ENCODE results near the gene GNAT1.

The GNAT1 gene

DNA sequence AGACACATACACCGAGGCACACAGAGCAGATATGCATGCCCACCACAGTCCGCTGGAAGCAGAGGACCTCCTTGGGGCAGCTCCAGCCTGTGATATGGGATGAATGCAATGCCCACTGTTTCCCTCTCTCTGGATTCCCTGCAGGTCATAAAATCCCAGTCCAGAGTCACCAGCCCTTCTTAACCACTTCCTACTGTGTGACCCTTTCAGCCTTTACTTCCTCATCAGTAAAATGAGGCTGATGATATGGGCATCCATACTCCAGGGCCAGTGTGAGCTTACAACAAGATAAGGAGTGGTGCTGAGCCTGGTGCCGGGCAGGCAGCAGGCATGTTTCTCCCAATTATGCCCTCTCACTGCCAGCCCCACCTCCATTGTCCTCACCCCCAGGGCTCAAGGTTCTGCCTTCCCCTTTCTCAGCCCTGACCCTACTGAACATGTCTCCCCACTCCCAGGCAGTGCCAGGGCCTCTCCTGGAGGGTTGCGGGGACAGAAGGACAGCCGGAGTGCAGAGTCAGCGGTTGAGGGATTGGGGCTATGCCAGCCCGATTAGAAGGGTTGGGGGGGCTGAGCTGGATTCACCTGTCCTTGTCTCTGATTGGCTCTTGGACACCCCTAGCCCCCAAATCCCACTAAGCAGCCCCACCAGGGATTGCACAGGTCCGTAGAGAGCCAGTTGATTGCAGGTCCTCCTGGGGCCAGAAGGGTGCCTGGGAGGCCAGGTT, at the start of gene GNAT1:
Gene GNAT1, plus strand, starts transcription at position 675 of the 725 bp plus-strand sequence. CDS start 116 bp downstream, outside the sequence.
- DNase-seq: no peak

DNA sequence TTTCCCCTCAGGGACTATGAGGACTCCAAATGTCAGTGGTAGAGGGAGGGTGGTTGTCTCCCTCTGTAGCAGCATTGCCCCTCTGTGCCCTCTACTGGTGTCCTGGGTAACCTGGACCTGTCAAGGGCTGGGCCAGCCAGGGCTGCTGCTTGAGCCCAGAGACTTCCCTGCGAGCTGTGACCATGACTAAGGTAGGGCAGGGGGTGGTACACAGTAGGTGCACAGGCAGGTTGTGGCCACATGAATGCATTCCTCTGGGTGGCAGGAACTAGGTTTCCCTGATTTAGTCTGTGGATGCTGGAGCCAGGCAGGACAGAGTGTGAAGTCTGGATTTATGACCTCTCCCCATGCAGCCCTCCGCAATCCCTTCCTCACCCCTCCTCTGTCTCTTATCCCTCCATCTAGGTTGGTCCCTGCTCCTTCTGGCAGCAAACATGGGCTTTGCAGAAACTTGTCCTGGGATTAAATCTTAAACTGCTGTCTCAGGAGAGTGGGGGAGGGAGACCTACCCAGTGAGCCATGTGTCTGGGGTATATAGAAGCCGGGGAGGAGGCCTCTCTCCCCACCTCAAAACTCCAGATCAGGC, 45.0 kb upstream of the GNAT1 start:
- DNase-seq: no peak

DNA sequence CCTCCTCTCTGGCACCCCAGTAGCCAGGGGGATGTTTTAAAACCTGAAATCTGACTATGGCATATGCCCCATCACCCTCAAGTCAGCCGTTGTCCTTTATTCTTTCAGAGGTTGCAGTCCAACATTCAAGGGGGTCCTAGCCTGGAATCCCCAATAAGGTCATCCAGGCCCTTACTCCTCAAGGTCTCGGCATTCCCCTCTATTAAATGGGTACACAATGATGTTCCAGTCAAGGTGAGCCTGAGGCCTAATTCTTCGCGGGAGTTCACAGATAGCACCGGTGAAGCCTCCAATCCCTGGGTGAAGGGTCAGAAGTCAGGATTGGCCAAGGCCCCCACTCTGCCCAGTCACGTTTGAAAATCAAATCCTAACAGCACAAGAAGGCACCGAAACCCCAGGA, 44.4 kb upstream of the GNAT1 start:
- DNase-seq: no peak

DNA sequence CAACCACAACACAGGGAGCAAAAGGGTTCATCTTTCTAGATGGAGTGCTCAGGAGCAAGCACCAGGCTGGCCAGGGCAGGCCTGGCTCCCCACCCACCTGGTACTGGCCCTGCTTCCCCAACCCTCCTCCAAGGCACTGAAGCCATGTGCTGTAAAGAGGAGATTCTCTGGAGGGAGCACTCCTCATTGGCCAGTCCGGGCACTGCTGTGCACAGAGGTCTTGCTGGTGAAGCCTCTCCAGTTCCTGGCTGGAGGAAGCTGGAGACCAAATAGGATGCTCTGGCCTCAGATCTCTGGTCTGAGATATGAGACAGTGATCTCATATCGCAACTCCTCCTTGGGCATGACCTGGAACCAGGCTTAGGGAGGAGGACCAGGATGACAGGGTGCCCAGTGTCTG, 44.0 kb upstream of the GNAT1 start:
- no peak for DNase-seq

DNA sequence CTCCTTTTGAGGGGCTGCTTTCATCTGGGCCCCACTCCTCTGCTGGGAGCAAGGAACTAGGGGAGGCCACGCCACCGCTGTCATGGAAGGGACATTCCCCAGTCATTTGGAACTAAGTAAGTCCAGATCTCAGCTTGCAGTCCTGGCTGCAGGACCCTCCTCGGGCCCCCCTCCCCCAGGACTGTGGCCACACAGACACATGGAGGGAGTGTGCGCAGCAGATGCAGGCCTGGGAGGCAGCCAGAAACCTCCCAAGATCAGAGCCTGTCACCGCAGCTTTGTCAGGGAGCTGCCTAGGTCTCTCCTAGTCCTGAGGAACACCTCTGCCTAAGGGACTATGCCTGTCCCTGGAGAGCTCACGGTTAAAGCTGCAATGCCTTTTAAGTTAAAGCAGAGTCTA, 43.5 kb upstream of the GNAT1 start:
- DNase-seq: no peak

DNA sequence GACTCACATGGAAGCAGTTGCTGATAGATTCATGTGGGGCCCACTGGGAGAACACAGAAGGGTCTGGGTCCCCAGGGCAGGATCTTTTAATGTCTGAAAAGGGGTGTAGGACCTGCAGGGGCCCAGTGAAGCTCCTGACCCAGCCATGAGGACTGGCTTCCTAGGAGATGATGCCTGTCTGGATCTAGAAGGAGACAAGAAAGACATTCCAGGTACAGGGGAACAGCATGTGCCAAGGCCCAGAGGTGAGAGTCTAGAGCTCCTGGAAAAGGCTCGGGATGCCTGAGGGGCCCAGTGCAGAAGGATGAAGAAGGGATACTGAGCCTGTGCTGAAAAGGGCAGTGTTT, 41.0 kb upstream of the GNAT1 start:
- no peak for DNase-seq

DNA sequence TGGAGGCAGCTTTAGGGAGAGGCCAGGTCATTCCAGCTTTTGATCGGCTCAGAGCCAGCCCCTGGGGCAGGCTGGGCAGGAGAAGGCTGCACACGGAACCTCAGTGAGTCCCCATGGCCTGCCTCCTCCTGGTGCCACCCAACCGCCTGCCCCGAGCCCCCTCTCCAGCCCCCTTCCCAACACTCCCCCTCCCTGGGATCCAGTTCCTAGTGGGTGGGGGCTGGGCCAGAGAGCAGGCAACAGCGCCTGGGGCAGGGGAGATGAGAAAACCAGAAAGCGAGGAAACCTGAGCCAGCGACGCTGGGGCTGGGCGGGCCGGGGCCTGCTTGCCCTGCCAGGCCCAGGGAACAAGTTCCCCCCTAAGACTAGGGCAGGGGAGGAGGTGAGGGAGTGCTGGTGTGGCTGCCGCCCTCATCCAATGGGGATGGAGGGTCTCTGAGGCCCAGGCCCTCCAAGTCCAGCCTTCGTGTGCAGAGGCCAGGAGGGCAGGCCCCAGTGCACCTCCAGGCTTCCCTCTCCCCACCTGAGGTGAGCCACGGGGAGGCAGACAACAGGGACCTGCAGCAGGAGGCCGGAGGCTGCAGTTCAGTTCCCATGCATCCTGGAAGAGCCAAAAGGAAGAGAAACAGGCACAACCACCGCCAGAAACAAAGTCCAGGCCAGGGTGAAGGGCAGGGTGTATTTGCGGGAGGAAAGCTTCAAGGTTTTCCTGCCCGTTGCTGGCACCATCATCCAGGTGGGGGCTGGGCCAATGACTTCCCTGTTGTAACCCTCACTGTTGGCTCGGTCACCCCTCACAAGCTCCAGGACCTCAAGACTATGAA, 40.3 kb upstream of the GNAT1 start:
- no peak for DNase-seq

DNA sequence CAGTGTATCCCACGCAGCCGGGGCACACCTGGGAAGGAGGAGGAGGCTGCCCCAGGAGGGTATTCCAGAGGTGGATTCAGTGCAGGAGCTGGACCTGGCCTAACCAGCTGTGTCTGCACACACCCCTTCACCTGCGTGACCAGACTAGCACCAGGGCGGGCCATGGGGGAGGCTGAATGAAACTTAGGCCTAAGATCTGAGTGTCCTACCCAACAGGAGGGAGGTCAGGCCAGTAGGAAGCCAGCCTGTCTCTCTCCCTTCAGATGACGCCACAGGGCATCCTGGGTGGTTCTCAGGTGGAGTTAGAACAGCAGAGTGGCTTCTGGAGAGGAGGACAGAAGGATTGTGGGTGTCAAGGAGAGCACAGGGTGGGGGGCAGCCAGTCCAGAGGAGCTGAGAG, 39.7 kb upstream of the GNAT1 start:
- DNase-seq: no peak

DNA sequence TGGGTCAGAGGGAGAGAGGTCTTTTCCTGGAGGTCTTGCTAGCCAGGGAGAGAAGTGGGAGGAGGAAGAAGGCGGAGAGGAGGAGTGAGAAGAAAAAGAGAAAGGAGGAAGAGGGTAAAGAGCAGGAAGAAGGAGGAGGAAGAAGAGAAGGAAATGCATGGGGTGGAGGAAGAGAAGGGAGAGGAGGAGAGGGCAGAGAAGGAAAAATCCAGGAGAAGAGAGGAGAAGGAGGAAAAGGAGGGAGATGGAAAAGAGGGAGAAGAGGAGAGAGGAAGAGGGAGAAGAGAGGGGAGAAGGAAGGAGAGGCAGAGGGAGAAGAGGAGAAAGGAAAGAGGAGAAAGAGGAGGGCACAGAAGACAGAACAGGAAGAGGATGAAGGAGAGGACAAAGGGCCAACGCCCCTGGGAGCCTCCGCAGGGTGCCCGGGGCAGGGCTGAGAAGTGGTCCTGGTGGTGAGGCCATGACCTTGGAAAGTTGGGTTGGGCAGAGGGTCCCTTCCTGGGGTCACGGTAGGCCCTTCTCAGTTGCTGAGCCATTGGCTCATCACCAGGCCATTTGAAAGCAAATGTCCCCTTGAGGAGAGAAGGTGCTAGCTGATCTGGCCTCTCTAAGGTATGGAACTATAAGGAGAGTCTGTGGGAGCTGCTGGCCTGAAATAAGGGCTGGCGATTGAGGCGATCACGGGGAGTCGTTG, 37.5 kb upstream of the GNAT1 start:
- no peak for DNase-seq

DNA sequence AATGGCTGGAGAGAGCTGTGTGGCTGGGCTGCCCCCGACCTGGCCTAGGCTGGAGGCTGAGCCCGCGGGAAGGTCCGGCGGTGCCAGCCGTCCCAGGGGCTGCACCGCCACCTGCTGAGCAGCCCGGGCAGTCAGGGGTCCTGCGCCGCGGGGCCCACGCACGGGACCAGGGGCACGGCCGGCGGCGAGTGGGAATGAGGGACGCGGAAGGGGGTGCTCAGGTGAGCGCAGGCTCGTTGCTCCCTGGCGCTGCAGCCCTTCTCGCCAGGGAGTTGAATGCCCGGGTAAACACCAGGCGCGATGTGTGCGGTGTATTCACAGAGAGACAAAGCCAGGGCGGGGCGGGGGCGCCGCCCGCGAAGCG, 37.0 kb upstream of the GNAT1 start:
- DNase-seq: no peak

DNA sequence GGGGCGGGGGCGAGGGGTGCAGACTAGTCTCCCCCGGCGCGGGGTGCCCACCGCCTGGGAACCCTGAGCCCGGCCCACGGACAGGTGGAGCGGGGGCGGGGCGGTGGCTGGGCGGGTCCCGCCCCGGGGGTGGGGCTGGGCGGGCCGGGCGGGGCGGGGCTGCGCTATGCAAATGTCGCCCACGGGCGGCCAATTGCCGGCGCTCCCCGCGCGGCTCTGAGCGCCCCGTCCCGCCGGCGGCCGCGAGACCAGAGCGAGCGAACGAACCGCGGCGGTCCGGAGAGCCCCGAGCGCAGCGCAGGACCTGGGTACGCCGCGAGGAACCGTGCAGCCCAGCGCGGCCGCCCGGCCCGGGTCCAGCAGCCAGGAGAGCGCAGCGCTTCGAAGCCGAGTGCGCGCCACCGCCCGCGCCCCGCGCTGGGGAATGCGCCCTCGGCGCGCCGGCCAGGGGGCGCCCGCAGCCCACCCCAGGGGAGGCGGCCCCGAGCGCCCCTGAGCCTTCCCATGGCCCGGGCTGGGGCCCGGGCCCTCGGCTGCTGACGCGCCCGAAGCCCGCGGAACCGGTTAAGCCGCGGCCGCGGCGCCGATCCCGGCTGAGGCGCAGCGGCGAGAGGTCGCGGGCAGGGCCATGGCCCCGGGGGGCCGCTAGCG, 36.4 kb upstream of the GNAT1 start, which contains the start of gene SEMA3F:
Gene SEMA3F, plus strand, starts transcription at position 485 of the 651 bp plus-strand sequence. CDS start 4,299 bp downstream, outside the sequence.
- no peak for DNase-seq

DNA sequence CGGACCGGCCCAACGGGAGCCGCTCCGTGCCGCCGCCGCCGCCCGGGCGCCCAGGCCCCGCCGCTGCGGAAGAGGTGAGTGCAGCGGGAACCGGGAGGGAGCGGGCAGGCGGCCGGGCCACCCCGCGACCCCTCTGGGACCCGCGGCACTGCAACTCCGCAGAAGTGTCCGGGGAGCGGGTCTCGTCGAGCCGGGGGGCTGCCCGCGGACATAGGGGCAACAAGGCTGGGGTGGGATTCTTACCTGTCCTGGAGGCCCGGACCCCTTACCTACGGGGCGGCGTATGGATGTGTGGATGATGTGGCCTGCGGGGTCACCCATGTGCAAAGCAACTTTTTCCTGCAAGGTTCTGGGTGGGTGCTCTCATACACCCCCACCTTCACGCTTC, 35.9 kb upstream of the GNAT1 start:
- DNase-seq: no peak

DNA sequence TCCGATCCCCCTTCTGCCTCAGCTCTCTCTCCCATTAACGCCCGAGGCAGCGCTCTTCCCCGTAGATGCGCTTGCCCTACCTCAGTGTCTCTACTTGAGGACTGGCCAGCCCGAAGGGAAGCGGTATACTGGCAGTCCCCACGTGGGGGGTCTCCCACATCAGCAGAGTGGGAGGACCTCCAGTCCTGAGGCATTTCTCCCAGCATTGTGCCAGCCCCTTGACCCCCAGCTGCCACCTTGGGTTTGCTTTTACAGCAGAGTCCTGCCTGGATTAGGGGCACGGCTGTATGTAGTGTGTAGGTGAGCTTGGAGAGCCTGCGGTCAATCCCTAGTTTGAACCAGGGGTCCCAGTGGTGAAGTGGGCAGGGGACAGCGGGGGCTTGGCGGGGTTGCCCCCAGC, 35.5 kb upstream of the GNAT1 start:
- no peak for DNase-seq

DNA sequence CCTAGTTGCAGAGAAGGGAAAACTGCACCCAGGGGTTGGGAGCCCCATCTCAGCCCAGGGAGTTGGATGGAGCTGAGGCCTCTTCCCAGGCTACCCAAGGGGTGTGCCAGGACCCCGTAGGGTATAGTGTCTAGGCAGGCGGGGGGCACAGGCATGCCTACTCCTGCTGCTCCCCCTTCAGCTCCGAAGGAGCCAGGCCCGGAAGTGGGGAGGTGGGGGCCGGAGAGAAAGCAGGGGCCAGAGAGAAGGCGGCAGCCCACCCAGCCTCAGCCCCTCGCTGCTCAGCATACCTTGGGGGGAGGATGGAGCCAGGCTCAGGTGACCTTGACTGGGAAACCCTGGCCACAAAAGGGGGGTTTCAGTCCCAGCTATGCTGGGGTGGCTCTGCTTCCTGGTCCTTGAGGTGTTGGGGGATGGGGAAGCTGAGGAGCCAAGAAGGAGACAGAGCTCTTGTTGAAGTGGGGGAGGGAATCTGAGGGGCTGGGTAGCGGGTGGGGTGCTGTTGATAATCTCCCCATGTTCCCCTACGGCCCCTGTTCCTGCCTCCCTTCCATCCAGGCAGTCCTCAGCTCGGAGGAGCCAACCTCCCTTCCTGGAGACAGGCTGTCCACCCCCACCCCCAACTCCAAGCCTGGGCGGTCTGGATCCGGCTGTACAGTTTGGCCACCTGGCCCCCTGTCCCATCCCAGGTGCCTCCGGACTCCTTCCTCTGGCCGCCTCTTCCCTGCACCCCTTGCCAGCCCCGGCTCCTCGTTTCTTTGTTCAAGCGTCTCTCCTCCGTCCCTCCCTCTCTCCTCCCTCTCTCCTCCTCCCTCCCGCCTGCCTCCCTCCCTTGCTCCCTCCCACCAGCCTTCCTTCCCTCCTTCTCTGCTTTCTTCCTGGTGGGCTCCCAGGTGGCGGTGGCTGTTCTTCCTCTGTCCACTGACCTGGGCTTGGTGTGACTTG, 34.6 kb upstream of the GNAT1 start:
- DNase-seq: no peak

DNA sequence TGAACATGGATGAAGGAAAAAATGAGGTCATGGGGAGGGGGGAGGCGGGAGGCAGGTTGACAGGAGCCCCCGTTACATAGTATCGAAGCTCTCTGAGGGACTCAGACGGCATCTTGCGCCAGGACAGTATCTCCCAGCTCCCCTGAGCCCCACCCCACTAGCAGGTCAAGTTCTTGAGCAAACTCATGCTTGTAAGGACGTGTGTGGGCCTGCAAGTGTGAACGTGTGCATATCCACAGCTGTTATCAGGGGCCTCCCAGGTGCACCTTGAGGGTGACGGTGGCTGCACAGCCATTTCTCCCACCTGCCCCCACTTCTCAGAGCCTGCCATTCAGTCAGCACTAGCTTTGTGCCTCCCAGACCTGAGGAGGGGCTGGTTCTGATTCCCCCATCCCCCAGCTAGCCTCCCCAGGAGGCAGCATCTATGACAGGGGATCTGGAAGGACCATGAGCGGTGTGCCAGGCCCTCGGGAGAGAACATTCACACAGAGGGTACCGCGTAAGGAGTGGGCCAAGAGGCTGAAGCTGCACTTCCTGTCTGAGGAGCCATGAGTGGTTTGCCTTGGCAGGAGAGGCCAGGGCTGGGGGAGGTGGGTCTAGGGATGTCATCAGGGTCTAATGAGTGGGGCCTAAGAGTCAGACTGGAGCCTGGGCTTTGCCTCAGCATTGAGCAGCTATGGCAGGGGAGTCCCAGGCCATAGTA, 33.4 kb upstream of the GNAT1 start:
- DNase-seq: no peak

DNA sequence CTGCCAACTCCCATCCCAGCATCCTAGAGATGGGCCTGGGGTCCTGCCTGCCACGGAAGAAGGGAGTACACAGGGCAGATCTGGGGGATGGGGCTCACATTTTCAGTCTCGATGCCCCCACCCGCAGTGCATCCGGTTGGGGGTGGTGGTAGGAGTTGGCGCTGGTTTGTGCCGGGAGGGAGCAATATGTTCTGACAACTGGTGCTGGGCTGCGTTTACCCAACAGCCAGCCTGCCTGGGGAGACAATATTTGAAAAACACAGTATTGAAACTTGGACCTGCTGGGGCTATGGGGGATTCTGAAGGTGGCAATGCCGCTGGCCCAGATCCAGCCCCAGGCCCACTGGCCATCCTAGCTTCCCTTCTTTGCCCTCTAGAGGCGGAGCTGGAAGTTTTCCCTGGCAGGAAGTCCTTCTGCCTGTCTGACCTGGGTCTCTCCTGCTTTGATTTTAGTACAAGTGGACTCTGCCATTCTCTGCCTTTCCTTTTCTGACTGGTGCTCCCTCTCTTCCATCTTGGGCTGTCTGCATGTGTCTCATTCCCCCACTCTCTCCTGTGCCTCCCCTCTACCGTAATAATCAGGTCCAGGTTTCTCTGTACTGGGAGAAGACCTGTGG, 32.8 kb upstream of the GNAT1 start:
- DNase-seq: no peak

DNA sequence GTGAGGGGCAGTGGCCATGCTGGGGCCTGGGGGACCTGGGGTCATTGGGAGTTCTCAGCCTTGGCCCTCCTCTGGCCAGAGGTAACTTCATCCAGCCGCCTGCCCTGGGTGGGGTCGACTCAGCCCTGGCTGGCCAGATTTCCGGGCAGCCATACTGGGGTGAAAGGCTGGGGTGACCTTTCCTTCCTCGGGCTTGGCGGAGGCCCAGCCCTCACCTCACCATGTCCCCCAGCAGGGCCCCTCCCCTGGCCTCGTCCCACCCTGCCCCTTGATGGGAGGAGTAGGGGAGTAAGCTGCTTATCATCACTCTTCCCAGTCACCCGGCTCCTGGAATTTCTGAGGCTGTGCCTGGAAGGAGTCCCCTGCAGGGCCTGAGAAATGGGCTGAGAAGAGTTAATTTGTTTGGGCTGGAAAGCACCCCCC, 30.8 kb upstream of the GNAT1 start:
- no peak for DNase-seq

DNA sequence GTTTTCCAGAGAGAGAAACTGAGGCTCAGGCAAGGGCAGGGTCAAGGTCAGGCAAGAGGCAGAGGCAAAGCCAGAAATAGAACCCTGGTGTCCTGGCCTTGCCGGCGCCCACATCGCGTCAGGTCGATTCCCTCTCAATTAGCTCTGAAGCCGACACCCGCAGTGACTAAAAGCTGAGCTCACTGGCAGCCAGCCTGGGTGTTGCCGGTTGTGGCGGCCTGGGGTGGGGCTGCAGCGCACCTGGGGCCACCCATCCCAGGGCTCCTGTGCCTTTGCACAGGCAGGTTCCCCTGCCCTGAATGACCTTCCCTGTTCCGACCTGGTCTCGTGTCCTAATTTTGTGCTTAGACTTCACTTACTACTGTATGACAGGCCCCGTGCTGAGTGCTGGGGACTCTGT, 30.1 kb upstream of the GNAT1 start:
- no peak for DNase-seq

DNA sequence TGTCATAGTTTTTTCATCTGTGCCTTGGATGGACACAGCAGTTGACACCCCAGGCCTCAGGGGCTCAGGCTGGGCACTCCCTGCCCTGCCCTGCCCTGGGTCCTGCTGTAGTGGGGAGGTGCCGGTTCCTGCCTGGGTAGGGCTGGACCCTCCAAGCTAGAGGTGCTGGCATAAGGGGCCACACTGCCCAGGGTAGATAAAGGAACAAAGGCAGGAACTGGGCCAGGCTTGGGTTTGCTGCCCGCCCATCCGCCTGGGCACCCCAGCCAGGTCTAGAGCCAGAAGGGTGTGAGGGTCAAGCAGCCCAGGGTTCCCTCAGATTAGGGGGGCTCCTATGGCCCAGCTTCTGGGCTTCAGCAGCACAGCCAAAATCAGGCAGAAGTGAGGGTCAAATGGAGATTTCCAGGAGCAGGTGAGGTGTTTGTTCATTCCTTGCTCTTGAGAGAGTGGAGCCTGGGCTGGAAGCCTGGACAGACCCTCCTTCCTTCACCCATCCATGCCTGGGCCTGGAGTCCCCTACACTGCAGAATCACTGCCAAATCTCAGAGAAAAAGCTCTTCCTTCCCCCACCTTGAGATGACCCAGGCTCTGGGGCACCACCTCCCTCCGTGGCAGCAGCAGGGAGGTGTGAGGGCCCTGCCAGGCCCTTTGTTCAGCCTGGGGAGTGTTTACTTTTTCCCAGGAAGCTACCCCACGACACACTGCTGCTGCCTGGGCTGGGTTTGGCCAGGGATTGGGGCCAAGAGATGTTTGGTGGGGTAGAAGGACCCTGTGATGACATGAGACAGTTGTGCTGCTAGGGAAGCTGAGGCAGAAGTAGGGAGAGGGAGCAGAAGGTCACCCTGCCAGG, 29.2 kb upstream of the GNAT1 start:
- no peak for DNase-seq
